ENCODE measurements around the gene ATN1. TPM values are rescaled to one million over a fixed set of nuclear protein-coding genes. Genes with fewer than 3 reads are reported as not detected.
"Not testable (repeated sequence)": the region's sequence is repeated elsewhere in the genome, so short reads cannot be mapped to it uniquely, and the experiment has no call there.

Gene ATN1
- total RNA-seq: 10 to 100 TPM; 36.1 to 86.7 TPM

GRCh38 chr12:6927379-6928021 is at the start of gene ATN1:
Gene ATN1 (plus strand): TSS chr12:6927959. CDS start chr12:6934002, 6,043 bp downstream.
- H3K27me3 ChIP-seq: no peaks in the 10 kb centered on the region
- H3K27ac ChIP-seq: peak within 1 kb of the TSS; percentile 88 to 94 (median 93)
- H3K4me3 ChIP-seq: peak within 1 kb of the TSS; percentile 62 to 77
- peaks cover 58% of the 10 kb centered on the region for H3K4me1 ChIP-seq
- intact Hi-C loops (cut with DNase I): no loop called here
- peak; percentile 71 to 75 (median 72) for DNase-seq
- H3K9me3 ChIP-seq: no peaks in the 10 kb centered on the region
- TF ChIP-seq POLR2A (IDR thresholded peaks at IDR 0.05): peak; percentile 19 to 61 (median 61)
- TF ChIP-seq CTCF (IDR thresholded peaks at IDR 0.05): no peak
- no peaks in the 10 kb centered on the region for H3K36me3 ChIP-seq (replicated peaks in 1 of 2; ENCODE audit: insufficient read depth in 1 of 2, low read depth in 2 of 2)
- WGBS, 2 donors: 0 to 2% methylated on average over 41 to 59 of the region's 66 CpGs
- ATAC-seq: peak; percentile 50

GRCh38 chr12:6879824-6880223 is 47.9 kb upstream of the ATN1 start:
- ATAC-seq; intact Hi-C loops (cut with DNase I); H3K27me3 ChIP-seq; H3K4me3 ChIP-seq; H3K4me1 ChIP-seq; H3K27ac ChIP-seq; H3K9me3 ChIP-seq; DNase-seq; H3K36me3 ChIP-seq (replicated peaks in 1 of 2; ENCODE audit: insufficient read depth in 1 of 2, low read depth in 2 of 2): not testable (repeated sequence)
- WGBS, 2 donors: 74 to 86% methylated on average over 11 of the region's 11 CpGs

GRCh38 chr12:6883252-6883651 is 44.5 kb upstream of the ATN1 start:
- no peak for TF ChIP-seq POLR2A (IDR thresholded peaks at IDR 0.05)
- TF ChIP-seq CTCF (IDR thresholded peaks at IDR 0.05): no peak
- Histone ChIP-seq H3K9me3 (no peaks in the 10 kb centered on the region), H3K4me3 (no peak overlapping the region), H3K4me1 (peaks cover 8% of the 10 kb centered on the region), H3K36me3 (replicated peaks in 1 of 2; ENCODE audit: insufficient read depth in 1 of 2, low read depth in 2 of 2) (no peaks in the 10 kb centered on the region), H3K27ac (no peak overlapping the region), H3K27me3 (no peaks in the 10 kb centered on the region)
- intact Hi-C loops (cut with DNase I): no loop called here
- WGBS, 2 donors: 92 to 94% methylated on average over 5 of the region's 5 CpGs
- DNase-seq: no peak
- ATAC-seq: no peak

GRCh38 chr12:6883683-6884082 is 44.1 kb upstream of the ATN1 start:
- Histone ChIP-seq H3K4me3 (no peak overlapping the region), H3K36me3 (replicated peaks in 1 of 2; ENCODE audit: insufficient read depth in 1 of 2, low read depth in 2 of 2) (no peaks in the 10 kb centered on the region), H3K4me1 (peaks cover 8% of the 10 kb centered on the region), H3K27me3 (no peaks in the 10 kb centered on the region), H3K27ac (no peak overlapping the region), H3K9me3 (no peaks in the 10 kb centered on the region)
- no peak for ATAC-seq
- intact Hi-C loops (cut with DNase I): no loop called here
- whole genome bisulfite sequencing, 2 donors: 78 to 90% methylated on average over 9 to 11 of the region's 11 CpGs
- DNase-seq: no peak
- TF ChIP-seq CTCF (IDR thresholded peaks at IDR 0.05) (no peak), POLR2A (IDR thresholded peaks at IDR 0.05) (no peak)

GRCh38 chr12:6884539-6884938 is 43.2 kb upstream of the ATN1 start:
- Histone ChIP-seq H3K36me3 (replicated peaks in 1 of 2; ENCODE audit: insufficient read depth in 1 of 2, low read depth in 2 of 2) (no peaks in the 10 kb centered on the region), H3K27ac (no peak overlapping the region), H3K4me1 (peaks cover 8% of the 10 kb centered on the region), H3K27me3 (no peaks in the 10 kb centered on the region), H3K4me3 (no peak overlapping the region), H3K9me3 (no peaks in the 10 kb centered on the region)
- no peak for DNase-seq
- WGBS, 2 donors: 74 to 84% methylated on average over 22 of the region's 22 CpGs
- intact Hi-C loops (cut with DNase I): no loop called here
- TF ChIP-seq CTCF (IDR thresholded peaks at IDR 0.05): no peak
- no peak for TF ChIP-seq POLR2A (IDR thresholded peaks at IDR 0.05)
- no peak for ATAC-seq

- ATAC-seq; H3K27ac ChIP-seq; H3K9me3 ChIP-seq; H3K4me3 ChIP-seq; H3K4me1 ChIP-seq; H3K27me3 ChIP-seq; H3K36me3 ChIP-seq (replicated peaks in 1 of 2; ENCODE audit: insufficient read depth in 1 of 2, low read depth in 2 of 2); DNase-seq; intact Hi-C loops (cut with DNase I): not testable (repeated sequence)
- WGBS, 2 donors: 56 to 72% methylated on average over 11 to 13 of the region's 15 CpGs
Measured at GRCh38 chr12:6886206-6886999, 41.4 kb upstream of the ATN1 start.

Measured in body of pancreas (tissue), 4 donors.